22Rv1 (cell line): ENCODE results near the gene WDR87.

Source experiments
- ZFX ChIP-seq: fragments of 450-650 bp; IDR thresholded peaks from 2 replicates; pipeline ENCODE4 v1.6.1; 2017; ENCODE audit warnings: antibody characterized with exemption, borderline replicate concordance
- TF ChIP-seq, protein P1 (sequence below): fragments of 450-650 bp; IDR thresholded peaks from 2 replicates; pipeline ENCODE4 v1.5.1; 2017; ENCODE audit warnings: mild to moderate bottlenecking

GRCh38 chr19:37925212-37925611, 18.8 kb upstream of the WDR87 start:
- TF ChIP-seq, protein P1, sequence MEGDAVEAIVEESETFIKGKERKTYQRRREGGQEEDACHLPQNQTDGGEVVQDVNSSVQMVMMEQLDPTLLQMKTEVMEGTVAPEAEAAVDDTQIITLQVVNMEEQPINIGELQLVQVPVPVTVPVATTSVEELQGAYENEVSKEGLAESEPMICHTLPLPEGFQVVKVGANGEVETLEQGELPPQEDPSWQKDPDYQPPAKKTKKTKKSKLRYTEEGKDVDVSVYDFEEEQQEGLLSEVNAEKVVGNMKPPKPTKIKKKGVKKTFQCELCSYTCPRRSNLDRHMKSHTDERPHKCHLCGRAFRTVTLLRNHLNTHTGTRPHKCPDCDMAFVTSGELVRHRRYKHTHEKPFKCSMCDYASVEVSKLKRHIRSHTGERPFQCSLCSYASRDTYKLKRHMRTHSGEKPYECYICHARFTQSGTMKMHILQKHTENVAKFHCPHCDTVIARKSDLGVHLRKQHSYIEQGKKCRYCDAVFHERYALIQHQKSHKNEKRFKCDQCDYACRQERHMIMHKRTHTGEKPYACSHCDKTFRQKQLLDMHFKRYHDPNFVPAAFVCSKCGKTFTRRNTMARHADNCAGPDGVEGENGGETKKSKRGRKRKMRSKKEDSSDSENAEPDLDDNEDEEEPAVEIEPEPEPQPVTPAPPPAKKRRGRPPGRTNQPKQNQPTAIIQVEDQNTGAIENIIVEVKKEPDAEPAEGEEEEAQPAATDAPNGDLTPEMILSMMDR, result no peak
- TF ChIP-seq ZFX, result no peak
